Esophagus muscularis mucosa (tissue), 4 donors: ENCODE results near the gene EFCAB14. TPM values are rescaled to one million over a fixed set of nuclear protein-coding genes. Genes with fewer than 3 reads are reported as not detected.
"Not testable (repeated sequence)": the region's sequence is repeated elsewhere in the genome, so short reads cannot be mapped to it uniquely, and the experiment has no call there.

Source experiments
- DNase-seq: peaks from one replicate; pipeline ENCODE4 v3.0.0-alpha.2; 2017; ENCODE audit errors: extremely low spot score
- H3K27ac ChIP-seq, 4 donors: fragments of 200-600 bp; sonication (generic); replicated peaks in 1 of 4; 1 replicate in 3 of 4; 2 replicates in 1 of 4; pipeline ENCODE4 v1.5.1; 2016 to 2019; ENCODE audit warnings: mild to moderate bottlenecking in 1 of 4
- H3K27me3 ChIP-seq, 4 donors: fragments of 200-600 bp; sonication (generic); one replicate each; pipeline versions ENCODE4 v1.5.1 to v1.6.0; 2016 to 2019
- H3K36me3 ChIP-seq, 4 donors: fragments of 200-600 bp; sonication (generic); one replicate each; pipeline ENCODE4 v1.5.1; 2016 to 2019
- H3K4me1 ChIP-seq, 4 donors: fragments of 200-600 bp; sonication (generic); one replicate each; pipeline ENCODE4 v1.5.1; 2016 to 2019
- H3K4me3 ChIP-seq, 4 donors: fragments of 200-600 bp; sonication (generic); 1 replicate in 2 of 4; 2 replicates in 2 of 4; pipeline ENCODE4 v1.5.1; 2016 to 2019; ENCODE audit warnings: mild to moderate bottlenecking in 4 of 4, moderate library complexity in 1 of 4
- H3K9me3 ChIP-seq, 4 donors: fragments of 200-600 bp; sonication (generic); 1 replicate in 3 of 4; 2 replicates in 1 of 4; pipeline ENCODE4 v1.5.1; 2016 to 2019
- CTCF ChIP-seq, 3 experiments: fragments of 200-600 bp in 2 of 3; fragments of 450-650 bp in 1 of 3; sonication (generic) in 2 of 3; IDR thresholded peaks; one replicate each; pipeline ENCODE4 v1.5.1; 2017 to 2019; ENCODE audit warnings: antibody characterized with exemption in 3 of 3, mild to moderate bottlenecking in 2 of 3, moderate library complexity in 1 of 3
- EP300 ChIP-seq: sonication (generic); formaldehyde crosslinking; IDR thresholded peaks from one replicate; pipeline ENCODE4 v1.6.1; 2017; ENCODE audit warnings: antibody characterized with exemption
- POLR2A ChIP-seq: fragments of 450-650 bp; IDR thresholded peaks from one replicate; pipeline ENCODE4 v1.6.1; 2017; ENCODE audit warnings: antibody characterized with exemption, moderate library complexity, mild to moderate bottlenecking, low read depth
- POLR2AphosphoS5 ChIP-seq, 2 donors: sonication (generic); formaldehyde crosslinking; IDR thresholded peaks; one replicate each; pipeline ENCODE4 v1.6.1; 2017; ENCODE audit warnings: antibody characterized with exemption in 2 of 2
- WGBS: methylation state at CpG from one replicate; pipeline ENCODE4 v1.1.5; 2018; 5-methylcytosine and 5-hydroxymethylcytosine counted together
- intact Hi-C: fragments of 100-400 bp; cut with DNase I; formaldehyde crosslinking; loops from one replicate; pipeline ENCODE4 v1.15.1; 2023
- total RNA-seq, 4 donors: library from RNA; depleted of rRNA; stranded (reverse); fragments of >200 nt; gene quantifications; one replicate each; pipeline versions ENCODE4 v1.1.0 to v1.2.1, GENCODE V29; 2016

The EFCAB14 gene
- total RNA-seq, 4 donors from 2014 or later, result 83.5 to 113 (median 104) TPM

- Histone ChIP-seq H3K9me3 (no peaks in the 10 kb centered on the region), H3K36me3 (peaks cover 12 to 73% (median 52%) of the 10 kb centered on the region in 4 donors), H3K27me3 (no peaks in the 10 kb centered on the region), H3K4me1 (peaks cover 0 to 9% (median 2%) of the 10 kb centered on the region in 4 donors), H3K27ac (no peak overlapping the region), H3K4me3 (no peak overlapping the region)
- TF ChIP-seq CTCF (IDR thresholded peaks at IDR 0.05), result no peak
- TF ChIP-seq POLR2A, result no peak
- no peak for TF ChIP-seq EP300
- TF ChIP-seq POLR2AphosphoS5 (IDR thresholded peaks at IDR 0.05), result no peak
- intact Hi-C loops, result no loop called here
- DNase-seq, result no peak
- WGBS, result 84% methylated on average over 9 of the region's 9 CpGs
These were observed 13.5 kb downstream of the EFCAB14 start for GRCh38 chr1:46705408-46705807.

GRCh38 chr1:46703927-46704641, 14.8 kb downstream of the EFCAB14 start:
- Histone ChIP-seq H3K27ac (no peak overlapping the region), H3K4me1 (peaks cover 0 to 9% (median 3%) of the 10 kb centered on the region in 4 donors), H3K36me3 (peaks cover 12 to 82% (median 52%) of the 10 kb centered on the region in 4 donors), H3K9me3 (no peaks in the 10 kb centered on the region), H3K27me3 (no peaks in the 10 kb centered on the region), H3K4me3 (no peak overlapping the region)
- TF ChIP-seq POLR2AphosphoS5 (IDR thresholded peaks at IDR 0.05) (no peak), EP300 (no peak), POLR2A (no peak), CTCF (IDR thresholded peaks at IDR 0.05) (no peak)
- intact Hi-C loops, result no loop called here
- no peak for DNase-seq
- whole genome bisulfite sequencing, result 91% methylated on average over 3 of the region's 3 CpGs

- H3K27me3 ChIP-seq, result no peaks in the 10 kb centered on the region
- TF ChIP-seq EP300 (no peak), POLR2AphosphoS5 (IDR thresholded peaks at IDR 0.05) (no peak), CTCF (IDR thresholded peaks at IDR 0.05) (no peak), POLR2A (no peak)
- peaks cover 0 to 9% (median 4%) of the 10 kb centered on the region in 4 donors for H3K4me1 ChIP-seq
- peaks cover 7 to 91% (median 50%) of the 10 kb centered on the region in 4 donors for H3K36me3 ChIP-seq
- no peaks in the 10 kb centered on the region for H3K9me3 ChIP-seq
- no peak for DNase-seq
- H3K4me3 ChIP-seq, result no peak overlapping the region
- intact Hi-C loops, result no loop called here
- 59% methylated on average over 3 of the region's 3 CpGs for WGBS
- no peak overlapping the region for H3K27ac ChIP-seq
These were observed 19.2 kb downstream of the EFCAB14 start for GRCh38 chr1:46699666-46700065.

GRCh38 chr1:46697053-46697452, 21.9 kb downstream of the EFCAB14 start:
- no peaks in the 10 kb centered on the region for H3K9me3 ChIP-seq
- H3K27me3 ChIP-seq, result no peaks in the 10 kb centered on the region
- TF ChIP-seq POLR2AphosphoS5 (IDR thresholded peaks at IDR 0.05), result no peak
- no peak for TF ChIP-seq EP300
- no peak for TF ChIP-seq CTCF (IDR thresholded peaks at IDR 0.05)
- TF ChIP-seq POLR2A, result no peak
- peaks cover 7 to 69% (median 33%) of the 10 kb centered on the region in 4 donors for H3K36me3 ChIP-seq
- H3K4me1 ChIP-seq, result peaks cover 3 to 22% (median 14%) of the 10 kb centered on the region in 4 donors
- no peak overlapping the region for H3K4me3 ChIP-seq
- intact Hi-C loops, result no loop called here
- no peak overlapping the region for H3K27ac ChIP-seq
- DNase-seq, result no peak
- 95% methylated on average over 2 of the region's 2 CpGs for WGBS

- DNase-seq, intact Hi-C loops, H3K27me3 ChIP-seq, H3K9me3 ChIP-seq, H3K27ac ChIP-seq, H3K4me3 ChIP-seq: not testable (repeated sequence)
- Histone ChIP-seq H3K36me3 (peaks cover 26 to 74% (median 49%) of the 10 kb centered on the region in 4 donors), H3K4me1 (peaks cover 3 to 23% (median 17%) of the 10 kb centered on the region in 4 donors)
- whole genome bisulfite sequencing, result 95% methylated on average over 4 of the region's 4 CpGs
These were observed 24.2 kb downstream of the EFCAB14 start for GRCh38 chr1:46694676-46695075.
